Sigmoid colon (tissue), 7 donors: ENCODE data around the gene CCL19. TPM values are rescaled to one million over a fixed set of nuclear protein-coding genes. Genes with fewer than 3 reads are reported as not detected.

Source experiments
- DNase-seq: peaks from one replicate; pipeline ENCODE4 v3.0.0-alpha.2; 2019
- H3K27ac ChIP-seq, 4 donors: fragments of 200-600 bp; sonication (generic); one replicate each; pipeline ENCODE4 v1.5.1; 2016 to 2019; ENCODE audit warnings: mild to moderate bottlenecking in 1 of 4
- H3K27me3 ChIP-seq, 3 donors: fragments of 200-600 bp; sonication (generic); one replicate each; pipeline ENCODE4 v1.5.1; 2019; ENCODE audit warnings: mild to moderate bottlenecking in 1 of 3
- H3K36me3 ChIP-seq, 4 donors: fragments of 200-600 bp; sonication (generic); one replicate each; pipeline ENCODE4 v1.5.1; 2016 to 2019
- H3K4me1 ChIP-seq, 4 donors: fragments of 200-600 bp; sonication (generic); one replicate each; pipeline ENCODE4 v1.5.1; 2017 to 2019
- H3K4me3 ChIP-seq, 4 donors: fragments of 200-600 bp; sonication (generic); one replicate each; pipeline ENCODE4 v1.5.1; 2017 to 2019; ENCODE audit warnings: mild to moderate bottlenecking in 2 of 4, moderate library complexity in 1 of 4
- H3K9me3 ChIP-seq, 4 donors: fragments of 200-600 bp in 3 of 4; sonication (generic) in 3 of 4; one replicate each; pipeline versions ENCODE4 v1.5.1 to v1.6.1; 2013 to 2019
- CTCF ChIP-seq, 4 experiments: fragments of 450-650 bp in 3 of 4; fragments of 200-600 bp in 1 of 4; IDR thresholded peaks; one replicate each; pipeline ENCODE4 v1.5.1; 2016 to 2019; ENCODE audit warnings: antibody characterized with exemption in 4 of 4, mild to moderate bottlenecking in 3 of 4, moderate library complexity in 2 of 4
- EP300 ChIP-seq, 4 donors: sonication (generic); formaldehyde crosslinking; IDR thresholded peaks; one replicate each; pipeline ENCODE4 v1.6.1; 2017; ENCODE audit warnings: antibody characterized with exemption in 4 of 4
- POLR2A ChIP-seq, 2 donors: fragments of 450-650 bp; IDR thresholded peaks; one replicate each; pipeline ENCODE4 v1.6.1; 2016; ENCODE audit warnings: antibody characterized with exemption in 2 of 2, mild to moderate bottlenecking in 2 of 2, moderate library complexity in 2 of 2
- POLR2AphosphoS5 ChIP-seq, 4 donors: sonication (generic); formaldehyde crosslinking; IDR thresholded peaks; one replicate each; pipeline ENCODE4 v1.6.1; 2017; ENCODE audit warnings: antibody characterized with exemption in 4 of 4
- WGBS, 2 donors: extraction: QIAGEN DNeasy Blood & Tissue Kit; methylation state at CpG; one replicate each; pipeline ENCODE4 v1.1.7; 2013; 5-methylcytosine and 5-hydroxymethylcytosine counted together
- intact Hi-C: fragments of 100-400 bp; cut with DNase I; formaldehyde crosslinking; loops from one replicate; pipeline ENCODE4 v1.15.1; 2023
- polyA plus RNA-seq, 3 donors: library from polyadenylated mRNA; stranded (reverse); fragments of 200-250 nt; gene quantifications; one replicate each; pipeline ENCODE4 v1.2.3, GENCODE V29; 2013
- total RNA-seq, 4 donors: library from RNA; depleted of rRNA; stranded (reverse); fragments of >200 nt; gene quantifications; one replicate each; pipeline ENCODE4 v1.1.0, GENCODE V29; 2016
- donor health status: healthy with polysubstance abuse.
- donor health status: Bipolar disorder and iron deficiency.
- donor health status: healthy.

Gene CCL19
- total and polyA plus RNA-seq, 7 donors, result 1.8 to 415 (median 3.8) TPM; not detected in 3

DNA sequence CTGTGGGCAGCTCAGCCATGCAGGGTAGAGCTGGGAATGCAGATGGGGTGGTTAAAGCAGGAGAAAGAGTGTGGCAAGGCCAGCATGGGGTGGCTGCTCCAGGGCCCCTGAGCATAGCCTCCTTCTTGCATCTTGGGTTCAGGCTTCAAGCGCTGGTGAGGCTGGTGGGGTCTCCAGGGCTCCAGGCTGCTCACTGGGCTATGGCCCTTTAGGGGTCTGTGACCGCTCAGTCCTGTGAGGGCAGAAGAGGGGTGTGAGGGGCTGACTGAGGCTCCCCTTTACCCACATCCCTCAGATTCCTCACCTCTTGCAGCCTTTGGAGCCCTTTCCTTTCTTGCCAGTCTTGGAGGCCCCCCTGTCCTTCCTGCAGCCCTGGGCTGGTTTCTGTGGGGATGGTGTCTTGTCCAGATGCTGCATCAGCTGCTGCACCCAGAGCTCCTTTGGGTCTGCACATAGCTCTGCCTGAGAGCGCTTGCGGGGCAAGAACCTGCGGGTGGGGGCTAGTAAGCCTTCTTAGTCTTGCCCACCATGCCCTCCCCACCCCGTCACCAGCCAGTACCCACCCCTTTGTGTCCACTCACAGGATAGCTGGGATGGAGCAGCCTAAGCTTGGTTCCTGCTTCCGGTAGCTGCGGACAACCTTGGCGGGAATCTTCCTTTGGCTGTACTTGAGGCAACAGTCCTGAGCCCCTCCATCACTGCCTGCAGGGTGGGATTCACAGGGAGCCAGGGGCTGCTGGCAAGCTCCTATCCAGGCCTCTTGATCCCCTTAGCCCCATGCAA, 18.3 kb upstream of the CCL19 start:
- no peaks in the 10 kb centered on the region for H3K4me1 ChIP-seq
- intact Hi-C loops, result no loop called here
- no peaks in the 10 kb centered on the region for H3K9me3 ChIP-seq
- 94 to 95% methylated on average over 9 of the region's 9 CpGs for WGBS, 2 donors
- DNase-seq, result no peak
- no peaks in the 10 kb centered on the region for H3K27me3 ChIP-seq
- no peaks in the 10 kb centered on the region for H3K36me3 ChIP-seq
- no peak overlapping the region for H3K4me3 ChIP-seq
- no peak for TF ChIP-seq POLR2A (IDR thresholded peaks at IDR 0.05)
- TF ChIP-seq EP300 (IDR thresholded peaks at IDR 0.05), result no peak
- H3K27ac ChIP-seq, result no peak overlapping the region

GRCh38 chr9:34707130-34707529, 16.1 kb upstream of the CCL19 start:
- TF ChIP-seq POLR2AphosphoS5 (IDR thresholded peaks at IDR 0.05), result no peak
- TF ChIP-seq EP300 (IDR thresholded peaks at IDR 0.05), result no peak
- TF ChIP-seq POLR2A (IDR thresholded peaks at IDR 0.05), result no peak
- no peak for TF ChIP-seq CTCF (IDR thresholded peaks at IDR 0.05)
- no peaks in the 10 kb centered on the region for H3K27me3 ChIP-seq
- no peaks in the 10 kb centered on the region for H3K4me1 ChIP-seq
- H3K27ac ChIP-seq, result no peak overlapping the region
- H3K36me3 ChIP-seq, result no peaks in the 10 kb centered on the region
- intact Hi-C loops, result no loop called here
- no peak for DNase-seq
- no peaks in the 10 kb centered on the region for H3K9me3 ChIP-seq
- 86 to 90% methylated on average over 2 of the region's 2 CpGs for WGBS, 2 donors
- H3K4me3 ChIP-seq, result no peak overlapping the region

- peaks cover 0 to 11% (median 5%) of the 10 kb centered on the region in 4 donors for H3K4me1 ChIP-seq
- peak overlapping the region; percentile 56 to 72 (median 62) for H3K4me3 ChIP-seq
- intact Hi-C loops, result loop anchor here (2.0 to 5.0 kb wide), 5 partner anchors 37 to 285 kb away; partner anchors contain the start of genes DNAJB5, GALT and RPP25L
- peak; percentile 93 for DNase-seq
- H3K9me3 ChIP-seq, result no peaks in the 10 kb centered on the region
- H3K27ac ChIP-seq, result peak overlapping the region; percentile 78 to 86 (median 80)
- TF ChIP-seq POLR2AphosphoS5 (IDR thresholded peaks at IDR 0.05), result peak in 2 of 4 donors; percentile 27 to 31
- TF ChIP-seq POLR2A (IDR thresholded peaks at IDR 0.05), result no peak
- peak; percentile 90 to 98 (median 95) for TF ChIP-seq CTCF (IDR thresholded peaks at IDR 0.05)
- H3K27me3 ChIP-seq, result no peaks in the 10 kb centered on the region
- WGBS, 2 donors, result 3% methylated on average over 30 of the region's 30 CpGs
- no peaks in the 10 kb centered on the region for H3K36me3 ChIP-seq
These were observed 11.0 kb upstream of the CCL19 start for GRCh38 chr9:34701769-34702736.

DNA sequence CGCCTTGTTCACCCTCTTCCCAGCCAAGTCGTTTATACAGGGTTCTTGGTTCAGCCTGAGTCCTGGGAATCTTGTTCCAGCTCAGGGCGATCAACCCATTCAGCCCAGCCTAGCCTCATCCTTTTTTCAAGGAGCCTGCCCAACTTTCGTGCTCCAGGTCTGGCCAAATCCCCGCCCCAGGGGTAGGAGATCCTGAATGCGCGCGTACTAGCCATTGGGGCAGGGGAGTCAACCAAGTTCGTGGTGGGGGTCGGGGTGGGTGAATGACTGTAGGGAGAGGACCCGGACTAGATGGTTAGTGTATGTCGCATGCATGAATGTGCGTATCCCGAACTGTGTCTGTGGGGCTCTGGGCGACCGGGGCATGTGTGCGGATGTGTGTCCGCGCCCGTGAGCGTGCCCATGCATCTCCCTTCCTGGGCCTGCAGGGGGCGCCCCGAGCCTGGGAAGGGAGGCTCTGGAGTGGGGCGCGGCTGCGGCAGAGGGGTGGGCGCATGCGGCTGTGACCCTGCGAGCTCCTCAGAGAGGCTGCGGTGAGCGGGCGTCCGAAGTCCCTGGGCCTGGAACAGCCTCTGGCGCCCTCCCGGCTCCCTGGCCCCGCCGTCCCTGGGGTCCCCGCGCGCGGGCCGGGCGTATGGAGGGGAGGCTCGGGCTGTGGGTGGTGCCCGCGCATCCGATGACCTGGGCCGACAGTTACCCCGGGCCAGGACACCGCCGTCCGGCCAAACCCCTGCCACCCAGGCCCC, 10.1 kb upstream of the CCL19 start:
- Histone ChIP-seq H3K36me3 (no peaks in the 10 kb centered on the region), H3K27ac (peak overlapping the region; percentile 78 to 86 (median 80)), H3K4me3 (peak overlapping the region; percentile 56 to 72 (median 62)), H3K4me1 (peaks cover 0 to 11% (median 5%) of the 10 kb centered on the region in 4 donors), H3K9me3 (no peaks in the 10 kb centered on the region), H3K27me3 (no peaks in the 10 kb centered on the region)
- DNase-seq, result peak; percentile 89
- intact Hi-C loops, result loop anchor here (2.0 to 5.0 kb wide), 4 partner anchors 36 to 286 kb away; partner anchors contain the start of genes DNAJB5 and GALT
- TF ChIP-seq POLR2AphosphoS5 (IDR thresholded peaks at IDR 0.05) (peak in 1 of 4 donors; percentile 49), POLR2A (IDR thresholded peaks at IDR 0.05) (no peak), EP300 (IDR thresholded peaks at IDR 0.05) (no peak), CTCF (IDR thresholded peaks at IDR 0.05) (peak; percentile 80 to 94 (median 86))
- WGBS, 2 donors, result 9 to 10% methylated on average over 52 of the region's 52 CpGs
